Mammary epithelial cell (primary cell): ENCODE measurements around the gene B4GALNT3.

ENCODE experiments used
- EZH2 ChIP-seq: IDR thresholded peaks from 2 replicates; pipeline ENCODE4 v1.6.1; 2012; ENCODE audit warnings: low read length, inconsistent platforms, borderline replicate concordance
- TF ChIP-seq, protein P1 (sequence below), 2 donors: IDR thresholded peaks in 1 of 2; conservative IDR thresholded peaks in 1 of 2; 2 replicates each; pipeline ENCODE4 v1.5.1; 2011 to 2012; ENCODE audit warnings: inconsistent platforms in 2 of 2, low read length in 2 of 2, mild to moderate bottlenecking in 2 of 2, control low read depth in 1 of 2, low read depth in 1 of 2; ENCODE audit not compliant: insufficient read depth in 1 of 2; ENCODE audit errors: extremely low read depth in 1 of 2

DNA sequence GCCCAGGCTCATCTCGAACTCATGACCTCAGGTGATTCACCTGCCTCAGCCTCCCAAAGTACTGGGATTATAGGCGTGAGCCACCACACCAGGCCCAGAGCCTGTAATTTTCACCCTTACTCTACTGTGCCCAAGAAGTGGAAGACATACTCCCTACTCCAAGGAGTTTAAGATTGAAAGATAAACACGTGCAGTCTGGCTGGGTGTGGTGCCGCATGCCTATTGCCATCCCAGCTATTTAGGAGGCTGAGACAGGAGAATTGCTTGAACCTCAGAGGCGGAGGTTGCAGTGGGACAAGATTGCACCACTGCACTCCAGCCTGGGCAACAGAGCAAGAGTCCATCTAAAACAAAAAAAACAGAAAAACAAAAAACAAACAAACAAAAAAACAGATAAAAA, 113.5 kb downstream of the B4GALNT3 start:
- TF ChIP-seq EZH2: no peak
- TF ChIP-seq, protein P1, sequence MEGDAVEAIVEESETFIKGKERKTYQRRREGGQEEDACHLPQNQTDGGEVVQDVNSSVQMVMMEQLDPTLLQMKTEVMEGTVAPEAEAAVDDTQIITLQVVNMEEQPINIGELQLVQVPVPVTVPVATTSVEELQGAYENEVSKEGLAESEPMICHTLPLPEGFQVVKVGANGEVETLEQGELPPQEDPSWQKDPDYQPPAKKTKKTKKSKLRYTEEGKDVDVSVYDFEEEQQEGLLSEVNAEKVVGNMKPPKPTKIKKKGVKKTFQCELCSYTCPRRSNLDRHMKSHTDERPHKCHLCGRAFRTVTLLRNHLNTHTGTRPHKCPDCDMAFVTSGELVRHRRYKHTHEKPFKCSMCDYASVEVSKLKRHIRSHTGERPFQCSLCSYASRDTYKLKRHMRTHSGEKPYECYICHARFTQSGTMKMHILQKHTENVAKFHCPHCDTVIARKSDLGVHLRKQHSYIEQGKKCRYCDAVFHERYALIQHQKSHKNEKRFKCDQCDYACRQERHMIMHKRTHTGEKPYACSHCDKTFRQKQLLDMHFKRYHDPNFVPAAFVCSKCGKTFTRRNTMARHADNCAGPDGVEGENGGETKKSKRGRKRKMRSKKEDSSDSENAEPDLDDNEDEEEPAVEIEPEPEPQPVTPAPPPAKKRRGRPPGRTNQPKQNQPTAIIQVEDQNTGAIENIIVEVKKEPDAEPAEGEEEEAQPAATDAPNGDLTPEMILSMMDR (conservative IDR thresholded peaks at IDR 0.05 in 1 of 2, IDR thresholded peaks at IDR 0.05 in 1 of 2; ENCODE audit: extremely low read depth in 1 of 2, insufficient read depth in 1 of 2, low read depth in 1 of 2, low read length in 2 of 2): no peak
